Keratinocyte (primary cell): Measurements from ENCODE around the gene FHL3.

Source experiments
- EZH2 ChIP-seq: IDR thresholded peaks from one replicate; pipeline ENCODE4 v1.6.1; 2012; ENCODE audit warnings: inconsistent platforms, mild to moderate bottlenecking, low read length, moderate library complexity
- TF ChIP-seq, protein P1 (sequence below), 3 experiments: IDR thresholded peaks in 1 of 3; conservative IDR thresholded peaks in 1 of 3; optimal IDR thresholded peaks in 1 of 3; 2 replicates in 2 of 3; 3 replicates in 1 of 3; pipeline versions ENCODE3 to v1.5.1; 2011; ENCODE audit warnings: low read length in 3 of 3, mild to moderate bottlenecking in 3 of 3, moderate library complexity in 2 of 3, control low read depth in 1 of 3, inconsistent platforms in 1 of 3; ENCODE audit not compliant: insufficient read depth in 2 of 3; ENCODE audit errors: extremely low read depth in 1 of 3

DNA sequence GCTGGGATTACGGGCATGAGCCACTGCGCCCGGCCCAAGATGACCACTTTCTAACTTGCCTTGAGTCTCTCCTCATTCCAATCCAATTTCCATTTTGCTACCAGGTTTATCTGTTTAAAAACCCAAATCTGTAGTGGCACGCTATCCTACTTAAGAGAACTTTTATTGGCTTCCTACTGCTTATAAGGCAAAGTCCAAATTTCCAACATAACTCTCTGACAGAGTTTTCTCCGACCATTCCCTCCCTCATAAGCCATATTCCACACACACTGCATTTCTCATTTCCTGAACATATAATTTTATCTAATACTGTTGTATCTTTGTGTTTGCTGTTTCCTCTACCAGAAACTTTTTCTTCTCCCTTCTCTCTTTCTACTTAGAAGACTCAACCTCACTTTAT is 30.7 kb downstream of the FHL3 start:
- TF ChIP-seq, protein P1, sequence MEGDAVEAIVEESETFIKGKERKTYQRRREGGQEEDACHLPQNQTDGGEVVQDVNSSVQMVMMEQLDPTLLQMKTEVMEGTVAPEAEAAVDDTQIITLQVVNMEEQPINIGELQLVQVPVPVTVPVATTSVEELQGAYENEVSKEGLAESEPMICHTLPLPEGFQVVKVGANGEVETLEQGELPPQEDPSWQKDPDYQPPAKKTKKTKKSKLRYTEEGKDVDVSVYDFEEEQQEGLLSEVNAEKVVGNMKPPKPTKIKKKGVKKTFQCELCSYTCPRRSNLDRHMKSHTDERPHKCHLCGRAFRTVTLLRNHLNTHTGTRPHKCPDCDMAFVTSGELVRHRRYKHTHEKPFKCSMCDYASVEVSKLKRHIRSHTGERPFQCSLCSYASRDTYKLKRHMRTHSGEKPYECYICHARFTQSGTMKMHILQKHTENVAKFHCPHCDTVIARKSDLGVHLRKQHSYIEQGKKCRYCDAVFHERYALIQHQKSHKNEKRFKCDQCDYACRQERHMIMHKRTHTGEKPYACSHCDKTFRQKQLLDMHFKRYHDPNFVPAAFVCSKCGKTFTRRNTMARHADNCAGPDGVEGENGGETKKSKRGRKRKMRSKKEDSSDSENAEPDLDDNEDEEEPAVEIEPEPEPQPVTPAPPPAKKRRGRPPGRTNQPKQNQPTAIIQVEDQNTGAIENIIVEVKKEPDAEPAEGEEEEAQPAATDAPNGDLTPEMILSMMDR (optimal IDR thresholded peaks at IDR 0.05 in 1 of 3, IDR thresholded peaks at IDR 0.05 in 1 of 3, conservative IDR thresholded peaks at IDR 0.05 in 1 of 3; ENCODE audit: extremely low read depth in 1 of 3, insufficient read depth in 2 of 3, low read length in 3 of 3), result no peak
- TF ChIP-seq EZH2, result no peak
